Adipocyte (in vitro differentiated cells): ENCODE measurements around the gene TREM1.

Source experiments
- DNase-seq: peaks from one replicate; pipeline ENCODE4 v3.0.0-alpha.2; 2015; ENCODE audit warnings: low read depth
- H3K27me3 ChIP-seq: replicated peaks from 2 replicates; pipeline ENCODE4 v1.7.0; 2013; ENCODE audit warnings: mild to moderate bottlenecking, low read length, moderate library complexity; ENCODE audit not compliant: control insufficient read depth, insufficient read depth
- H3K36me3 ChIP-seq: 2 replicates; pipeline ENCODE4 v1.7.0; 2013; ENCODE audit warnings: low read length, mild to moderate bottlenecking, moderate library complexity; ENCODE audit not compliant: control insufficient read depth, insufficient read depth, severe bottlenecking
- H3K4me1 ChIP-seq: 2 replicates; pipeline ENCODE4 v1.7.0; 2013; ENCODE audit warnings: mild to moderate bottlenecking, low read length, moderate library complexity; ENCODE audit not compliant: control insufficient read depth, insufficient read depth
- H3K4me3 ChIP-seq: 2 replicates; pipeline ENCODE4 v1.7.0; 2013; ENCODE audit warnings: mild to moderate bottlenecking, low read length, moderate library complexity
- H3K9ac ChIP-seq: 2 replicates; pipeline ENCODE4 v1.7.0; 2013; ENCODE audit warnings: mild to moderate bottlenecking, low read length, moderate library complexity
- H3K9me3 ChIP-seq: 2 replicates; pipeline ENCODE4 v1.7.0; 2013; ENCODE audit warnings: mild to moderate bottlenecking, low read length, moderate library complexity; ENCODE audit not compliant: control insufficient read depth

Gene TREM1

DNA sequence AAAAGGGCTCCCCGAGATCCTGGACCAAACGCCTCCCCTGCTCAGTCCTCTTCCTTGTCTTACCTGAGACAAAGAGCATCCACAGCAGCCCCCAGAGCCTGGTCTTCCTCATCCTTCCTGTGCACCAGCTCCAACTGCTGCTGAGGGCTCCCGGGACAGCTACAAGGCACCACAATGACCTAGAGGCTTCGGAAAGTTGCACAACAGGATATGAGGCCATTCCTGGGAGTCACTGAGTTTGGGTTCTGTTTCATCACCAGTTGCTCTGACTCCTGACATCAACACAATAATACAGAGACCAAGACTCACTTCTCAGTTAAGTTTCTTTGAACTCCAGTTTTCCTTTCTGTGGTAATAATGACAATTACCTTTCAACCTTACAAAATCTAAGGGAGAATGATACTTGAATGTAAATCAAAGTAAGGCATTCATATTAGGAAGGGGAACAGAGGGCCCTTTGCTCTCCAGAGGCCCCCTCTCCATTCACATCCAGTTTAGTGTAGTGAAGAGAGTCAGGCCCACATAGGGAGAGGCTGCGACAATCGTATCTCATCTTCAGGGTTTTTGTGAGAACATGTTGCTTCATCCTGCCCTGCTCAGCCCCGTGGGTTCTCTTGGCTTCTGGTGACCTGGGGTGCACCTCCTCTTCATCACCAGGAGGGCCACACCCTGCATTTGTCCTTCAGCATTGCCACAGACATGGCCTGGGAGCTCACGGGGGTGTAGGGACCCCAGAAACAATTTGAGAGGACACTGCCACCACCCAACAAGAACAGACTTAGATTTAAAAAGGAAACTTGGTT, at the start of gene TREM1:
TSS of gene TREM1 (minus strand) at position 139 of the 803 bp plus-strand sequence. CDS start at position 112, 27 bp downstream.
- no peaks in the 10 kb centered on the region for H3K27me3 ChIP-seq
- no peaks in the 10 kb centered on the region for H3K9me3 ChIP-seq
- DNase-seq: peak; percentile 4
- peaks cover 30% of the 10 kb centered on the region for H3K4me1 ChIP-seq
- H3K36me3 ChIP-seq: no peaks in the 10 kb centered on the region
- no peak within 1 kb of the TSS for H3K4me3 ChIP-seq
- H3K9ac ChIP-seq: no peak within 1 kb of the TSS

DNA sequence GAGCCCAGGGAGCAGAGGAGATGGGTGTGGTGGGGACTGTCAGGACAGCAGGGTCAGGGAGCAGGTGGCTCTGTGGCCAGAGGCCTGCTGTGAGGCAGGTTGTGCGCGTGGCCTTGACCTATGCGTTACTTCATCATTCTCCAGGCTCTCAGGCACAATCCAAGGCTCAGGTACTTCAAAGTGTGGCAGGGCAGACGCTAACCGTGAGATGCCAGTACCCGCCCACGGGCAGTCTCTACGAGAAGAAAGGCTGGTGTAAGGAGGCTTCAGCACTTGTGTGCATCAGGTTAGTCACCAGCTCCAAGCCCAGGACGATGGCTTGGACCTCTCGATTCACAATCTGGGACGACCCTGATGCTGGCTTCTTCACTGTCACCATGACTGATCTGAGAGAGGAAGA, 49.5 kb upstream of the TREM1 start:
- H3K36me3 ChIP-seq: no peaks in the 10 kb centered on the region
- H3K9ac ChIP-seq: no peak overlapping the region
- no peak overlapping the region for H3K4me3 ChIP-seq
- no peak for DNase-seq
- peaks cover 61% of the 10 kb centered on the region for H3K27me3 ChIP-seq
- no peaks in the 10 kb centered on the region for H3K9me3 ChIP-seq
- H3K4me1 ChIP-seq: no peaks in the 10 kb centered on the region

DNA sequence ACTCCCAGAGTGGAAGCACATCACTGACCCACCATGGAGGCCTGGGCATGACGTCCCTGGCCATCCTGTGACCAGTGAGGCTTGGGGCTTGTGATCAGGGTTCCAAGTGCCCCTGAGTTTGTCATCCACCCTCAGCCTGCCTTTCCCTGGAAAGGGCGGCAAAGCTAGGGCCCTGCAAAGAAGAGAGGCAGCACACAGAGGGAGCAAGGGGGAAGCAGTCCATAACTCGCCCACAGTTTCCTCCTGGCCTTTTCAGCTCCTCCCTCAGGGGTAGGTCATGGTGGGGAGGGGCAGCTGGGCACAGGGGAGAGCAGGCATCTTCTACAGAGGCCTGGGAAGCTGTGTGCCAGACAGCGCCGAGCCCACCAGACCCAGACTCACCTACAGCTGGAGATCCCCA, 48.8 kb upstream of the TREM1 start, which contains the start of gene NCR2:
TSS of gene NCR2 (plus strand) at position 313 of the 400 bp plus-strand sequence. CDS start 269 bp downstream, outside the sequence.
- no peak for DNase-seq
- H3K9ac ChIP-seq: no peak within 1 kb of the TSS
- H3K4me1 ChIP-seq: no peaks in the 10 kb centered on the region
- H3K4me3 ChIP-seq: no peak within 1 kb of the TSS
- peaks cover 66% of the 10 kb centered on the region for H3K27me3 ChIP-seq
- H3K9me3 ChIP-seq: no peaks in the 10 kb centered on the region
- H3K36me3 ChIP-seq: no peaks in the 10 kb centered on the region

DNA sequence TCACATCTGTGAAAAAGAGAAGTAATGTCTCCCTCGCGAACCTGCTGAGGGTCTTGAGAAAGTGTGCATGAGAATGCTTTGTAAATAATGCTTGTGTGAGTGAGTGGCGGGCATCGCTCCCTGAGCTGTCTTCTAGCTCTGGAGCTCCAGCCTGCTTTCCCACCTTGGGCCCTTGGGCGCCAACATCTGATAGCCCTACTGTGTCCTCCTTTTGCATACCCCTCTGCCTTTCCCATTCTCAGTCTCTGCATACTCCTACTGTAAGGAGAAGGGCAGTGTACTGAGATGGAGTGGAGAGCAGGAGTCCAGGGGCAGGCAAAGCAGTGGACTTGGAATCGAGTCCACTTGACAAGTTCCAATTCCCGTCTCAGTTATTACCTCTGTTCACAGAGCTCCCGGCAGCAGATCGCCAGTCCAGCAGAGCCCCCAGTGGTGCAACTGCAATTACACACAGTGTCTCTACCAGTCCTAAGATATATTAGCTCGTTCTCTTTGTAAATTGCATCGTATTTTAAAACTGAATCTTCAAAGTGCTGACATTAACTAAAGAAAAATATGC, 48.1 kb upstream of the TREM1 start:
- Histone ChIP-seq H3K4me1 (no peaks in the 10 kb centered on the region), H3K27me3 (peaks cover 68% of the 10 kb centered on the region), H3K4me3 (no peak overlapping the region), H3K36me3 (no peaks in the 10 kb centered on the region), H3K9me3 (no peaks in the 10 kb centered on the region), H3K9ac (no peak overlapping the region)
- no peak for DNase-seq

DNA sequence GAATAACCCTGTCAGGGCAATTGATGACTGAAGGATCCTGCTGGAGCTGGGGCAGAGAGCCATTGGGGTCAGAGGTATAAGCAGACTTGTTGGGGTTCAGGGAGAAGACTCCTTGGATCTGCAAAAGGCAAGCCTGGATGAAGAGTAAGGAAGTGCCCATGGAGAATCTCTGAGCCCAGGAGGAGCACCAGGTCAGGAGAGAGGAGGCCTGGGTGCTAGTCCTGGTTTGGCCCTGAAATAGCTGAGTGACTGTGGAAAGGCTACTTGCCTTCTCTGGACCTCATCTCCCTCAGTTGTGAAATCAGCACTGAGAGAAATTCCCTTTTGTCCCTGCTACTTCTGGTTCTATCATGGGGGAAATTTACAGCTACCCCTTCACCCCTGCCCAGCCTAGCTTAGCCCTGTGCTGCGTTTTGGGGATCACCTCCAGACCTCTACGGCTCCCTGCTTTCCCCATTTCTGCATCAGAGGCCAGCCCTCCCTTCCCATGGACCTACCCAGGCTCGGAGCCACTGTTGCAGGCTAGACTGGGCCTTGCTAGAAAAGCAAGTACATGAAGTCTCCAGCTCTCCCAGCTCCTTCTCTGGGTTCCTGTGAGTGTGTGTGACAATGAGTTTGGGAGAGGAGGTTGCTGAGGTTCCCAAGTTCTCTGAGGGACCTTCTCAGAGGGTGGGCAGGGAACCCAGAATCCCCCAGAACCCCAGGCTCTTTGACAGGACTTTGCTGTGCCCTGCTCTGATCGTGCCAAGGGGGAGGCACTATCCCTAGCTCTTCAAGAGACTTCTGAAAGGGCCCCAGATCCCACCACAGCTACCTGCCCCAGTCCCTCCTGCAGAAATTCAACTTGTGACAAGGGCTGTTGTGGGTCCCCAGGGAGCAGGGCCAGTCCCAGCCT, 46.6 kb upstream of the TREM1 start:
- H3K4me1 ChIP-seq: no peaks in the 10 kb centered on the region
- H3K36me3 ChIP-seq: no peaks in the 10 kb centered on the region
- no peaks in the 10 kb centered on the region for H3K9me3 ChIP-seq
- H3K27me3 ChIP-seq: peaks cover 70% of the 10 kb centered on the region
- H3K4me3 ChIP-seq: no peak overlapping the region
- no peak overlapping the region for H3K9ac ChIP-seq
- no peak for DNase-seq

DNA sequence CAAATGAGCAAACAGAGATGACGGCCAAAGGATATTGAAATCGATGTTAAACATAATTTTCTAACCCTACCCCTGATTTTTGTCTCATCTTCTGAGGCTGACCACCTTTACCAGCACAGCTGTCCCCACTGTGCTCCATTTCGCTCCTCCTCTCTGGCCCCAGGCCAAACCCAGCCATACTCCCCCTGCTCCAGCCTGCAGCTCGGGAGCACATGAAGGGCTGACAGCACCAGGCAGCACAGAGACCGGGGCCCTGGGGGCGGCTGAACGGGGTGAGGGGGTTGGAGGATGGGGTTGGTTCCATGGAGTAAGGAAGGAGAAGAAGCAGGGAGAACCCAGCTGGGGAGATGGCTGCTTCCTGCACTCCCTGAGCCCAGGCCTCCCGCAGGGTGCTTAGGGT, 45.8 kb upstream of the TREM1 start:
- Histone ChIP-seq H3K4me3 (no peak overlapping the region), H3K4me1 (no peaks in the 10 kb centered on the region), H3K9ac (no peak overlapping the region), H3K9me3 (no peaks in the 10 kb centered on the region), H3K27me3 (peaks cover 70% of the 10 kb centered on the region), H3K36me3 (no peaks in the 10 kb centered on the region)
- DNase-seq: no peak

DNA sequence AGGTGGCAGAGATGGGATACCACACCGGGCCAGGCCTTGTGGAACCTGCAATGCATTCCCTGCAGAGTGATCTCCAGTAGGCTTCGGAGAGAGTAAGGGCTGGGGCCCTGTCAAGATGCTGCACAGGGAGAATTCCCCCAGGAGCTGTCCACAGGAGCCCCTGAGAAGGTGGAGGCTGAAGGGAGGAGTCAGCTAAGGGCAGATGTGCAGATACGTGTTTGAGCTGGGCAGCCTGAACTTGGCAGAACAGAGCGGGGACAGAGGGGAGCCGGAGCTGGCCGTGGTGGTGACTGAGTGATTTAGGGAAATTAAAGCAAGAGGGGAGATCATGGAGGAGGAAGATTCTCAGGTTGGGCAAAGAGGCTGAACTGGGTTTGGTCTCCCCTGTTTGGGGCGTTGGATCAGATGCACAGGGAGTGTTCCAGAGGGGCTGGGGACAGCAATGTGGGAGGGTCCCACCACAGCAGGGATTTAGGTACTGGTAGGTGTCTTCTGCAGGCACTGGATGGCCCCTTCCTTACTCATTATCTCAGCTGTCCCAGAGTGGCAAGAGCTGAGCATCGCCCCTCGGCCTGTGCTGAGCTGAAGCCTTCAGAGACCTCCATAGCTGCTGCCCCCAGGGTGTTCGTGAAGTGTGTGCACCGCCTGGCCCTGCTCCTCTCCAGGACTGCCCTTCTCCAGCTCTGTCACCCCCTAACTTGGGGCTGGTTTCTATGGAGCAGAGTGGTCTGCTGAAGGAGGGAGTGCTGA, 45.1 kb upstream of the TREM1 start:
- no peaks in the 10 kb centered on the region for H3K4me1 ChIP-seq
- H3K9me3 ChIP-seq: no peaks in the 10 kb centered on the region
- H3K27me3 ChIP-seq: peaks cover 72% of the 10 kb centered on the region
- H3K9ac ChIP-seq: no peak overlapping the region
- no peak for DNase-seq
- no peak overlapping the region for H3K4me3 ChIP-seq
- H3K36me3 ChIP-seq: no peaks in the 10 kb centered on the region

DNA sequence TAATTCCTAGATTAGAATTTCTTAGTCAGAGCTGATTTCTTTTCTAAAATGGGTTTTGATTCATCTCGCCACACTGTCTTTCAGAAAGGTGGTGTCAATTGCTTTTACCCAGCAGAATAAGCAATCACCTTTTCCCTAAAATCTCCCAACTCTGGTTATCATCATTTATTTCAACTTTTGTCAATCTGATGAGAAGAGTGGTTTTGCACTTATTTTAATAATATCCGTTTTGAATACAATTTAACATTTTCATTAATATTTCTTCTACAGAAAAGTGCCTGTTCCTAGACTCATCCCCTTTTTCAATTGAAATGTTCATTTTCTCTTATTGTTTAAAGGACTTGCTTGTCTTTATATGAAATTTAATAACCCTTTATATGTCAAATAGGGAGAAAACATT, 40.7 kb upstream of the TREM1 start:
- H3K4me3 ChIP-seq: no peak overlapping the region
- H3K9me3 ChIP-seq: no peaks in the 10 kb centered on the region
- peaks cover 70% of the 10 kb centered on the region for H3K27me3 ChIP-seq
- no peaks in the 10 kb centered on the region for H3K4me1 ChIP-seq
- DNase-seq: no peak
- H3K36me3 ChIP-seq: no peaks in the 10 kb centered on the region
- no peak overlapping the region for H3K9ac ChIP-seq

DNA sequence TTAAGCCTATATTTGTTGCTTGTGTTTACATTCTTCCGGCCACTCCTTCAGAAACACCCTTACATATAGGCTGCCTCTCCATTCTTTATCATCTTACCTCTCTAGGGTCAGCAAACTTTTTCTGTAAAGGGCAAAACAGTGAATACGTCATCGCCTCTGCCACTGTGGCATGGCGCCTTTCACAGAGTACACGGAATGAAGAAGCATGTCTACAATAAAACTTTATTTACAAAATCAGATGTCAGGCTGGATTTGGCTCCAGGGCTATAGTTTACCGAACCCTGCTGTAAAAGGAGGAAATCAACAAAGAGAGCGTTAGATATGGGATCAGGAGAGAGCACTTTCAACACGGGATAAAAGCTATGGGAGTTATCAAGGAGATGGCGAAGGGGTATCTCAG, 39.6 kb upstream of the TREM1 start:
- H3K36me3 ChIP-seq: no peaks in the 10 kb centered on the region
- H3K4me3 ChIP-seq: no peak overlapping the region
- H3K9me3 ChIP-seq: no peaks in the 10 kb centered on the region
- H3K9ac ChIP-seq: no peak overlapping the region
- H3K4me1 ChIP-seq: no peaks in the 10 kb centered on the region
- H3K27me3 ChIP-seq: peaks cover 73% of the 10 kb centered on the region
- no peak for DNase-seq

DNA sequence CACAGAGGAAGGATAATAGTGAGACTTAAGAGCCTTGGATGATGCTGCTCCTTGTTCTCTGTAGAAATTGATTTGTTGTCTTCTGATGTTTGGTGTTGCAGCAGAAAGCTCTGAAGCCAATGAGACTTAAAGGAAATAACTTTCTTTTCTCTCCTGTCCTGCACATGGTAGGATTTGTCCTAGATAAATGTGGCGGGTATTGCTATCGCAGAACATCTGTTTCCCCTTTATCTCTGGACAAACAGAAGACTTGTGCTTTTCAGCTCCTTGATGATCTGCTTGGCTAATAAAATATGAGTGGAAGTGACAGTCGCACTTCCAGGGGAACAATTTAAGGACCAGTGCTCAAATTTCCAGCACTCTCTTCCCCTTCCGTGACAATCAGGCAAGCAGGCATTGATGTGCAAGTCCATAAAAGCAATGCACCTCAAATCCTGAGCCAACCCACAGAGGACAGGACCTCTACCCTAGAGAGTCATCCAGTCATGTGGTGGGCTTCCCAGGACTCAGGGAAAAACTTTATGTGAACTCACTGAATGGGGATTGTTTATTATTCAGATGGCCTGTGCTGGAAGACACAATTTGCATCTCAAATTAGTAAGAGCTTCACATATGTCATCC, 39.1 kb upstream of the TREM1 start:
- no peak for DNase-seq

More for the DNA sequence above, 39.1 kb upstream of the TREM1 start:
- Histone ChIP-seq H3K9me3 (no peaks in the 10 kb centered on the region), H3K4me1 (no peaks in the 10 kb centered on the region), H3K4me3 (no peak overlapping the region), H3K36me3 (no peaks in the 10 kb centered on the region), H3K27me3 (peaks cover 72% of the 10 kb centered on the region), H3K9ac (no peak overlapping the region)
